KOPT-K1 (cell line): ENCODE results near the gene NPY.
"Not testable (repeated sequence)": the region's sequence is repeated elsewhere in the genome, so short reads cannot be mapped to it uniquely, and the experiment has no call there.

Source experiments
- H3K27ac ChIP-seq: fragments of 200-600 bp; sonication (generic); 2 replicates; pipeline ENCODE4 v1.5.1; 2016; ENCODE audit warnings: antibody characterized with exemption, mild to moderate bottlenecking, low read depth, low read length; ENCODE audit not compliant: poor library complexity, severe bottlenecking
- H3K36me3 ChIP-seq: fragments of 200-600 bp; sonication (generic); 2 replicates; pipeline ENCODE4 v1.5.1; 2017; ENCODE audit warnings: antibody characterized with exemption, mild to moderate bottlenecking, low read length, moderate library complexity; ENCODE audit not compliant: insufficient read depth
- H3K9me3 ChIP-seq: fragments of 200-600 bp; sonication (generic); 2 replicates; pipeline ENCODE4 v1.5.1; 2017; ENCODE audit warnings: antibody characterized with exemption, low read length, mild to moderate bottlenecking; ENCODE audit not compliant: insufficient read depth, poor library complexity, severe bottlenecking

Gene NPY

GRCh38 chr7:24283897-24284698 is at the start of gene NPY:
TSS of gene NPY (plus strand) at chr7:24284190. CDS start at chr7:24285241, 1,051 bp downstream.
- no peaks in the 10 kb centered on the region for H3K36me3 ChIP-seq
- H3K27ac ChIP-seq: no peak within 1 kb of the TSS
- peaks cover 24% of the 10 kb centered on the region for H3K9me3 ChIP-seq

DNA sequence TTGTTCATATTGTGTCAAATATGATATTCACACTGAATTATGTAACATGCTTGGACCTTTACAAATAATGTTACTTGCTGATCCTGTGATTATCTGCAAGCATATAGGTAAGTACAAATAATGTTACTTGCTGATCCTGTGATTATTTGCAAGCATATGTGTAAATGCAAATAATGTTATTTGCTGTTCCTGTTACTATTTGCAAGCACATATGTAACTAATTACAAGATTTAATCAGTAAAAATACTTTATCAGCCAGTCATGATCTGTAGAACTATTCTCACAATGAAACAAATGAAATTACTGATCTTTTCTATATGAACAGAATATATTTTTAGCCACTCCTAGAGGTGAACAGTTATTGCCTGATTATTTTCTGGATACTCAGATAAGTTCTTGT is 44.7 kb upstream of the NPY start:
- Histone ChIP-seq H3K36me3 (no peaks in the 10 kb centered on the region), H3K9me3 (no peaks in the 10 kb centered on the region), H3K27ac (no peak overlapping the region)

- Histone ChIP-seq H3K27ac (no peak overlapping the region), H3K36me3 (no peaks in the 10 kb centered on the region), H3K9me3 (no peaks in the 10 kb centered on the region)
These were observed 42.8 kb upstream of the NPY start for GRCh38 chr7:24241206-24241605.

DNA sequence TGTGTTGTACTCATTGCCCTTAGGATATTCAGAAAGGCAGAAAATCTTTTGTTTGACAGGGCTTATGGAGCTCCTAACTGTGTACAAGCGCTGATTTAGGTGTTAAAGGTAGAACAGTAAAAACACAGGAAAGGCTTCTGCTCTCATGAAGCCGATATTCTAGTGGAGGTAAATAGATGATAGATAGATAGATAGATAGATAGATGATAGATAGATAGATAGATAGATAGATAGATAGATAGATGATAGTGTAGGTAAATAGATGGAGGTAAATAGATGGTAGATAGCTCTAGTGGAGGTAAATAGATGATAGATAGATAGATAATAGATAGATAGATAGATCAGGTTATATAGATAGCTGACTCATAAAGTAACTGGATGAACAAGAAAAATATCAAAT is 39.4 kb upstream of the NPY start:
- H3K36me3 ChIP-seq: no peaks in the 10 kb centered on the region
- no peak overlapping the region for H3K27ac ChIP-seq
- no peaks in the 10 kb centered on the region for H3K9me3 ChIP-seq

GRCh38 chr7:24245362-24245761 is 38.6 kb upstream of the NPY start:
- Histone ChIP-seq H3K9me3 (peaks cover 2% of the 10 kb centered on the region), H3K27ac (no peak overlapping the region), H3K36me3 (no peaks in the 10 kb centered on the region)

- Histone ChIP-seq H3K9me3 (peaks cover 20% of the 10 kb centered on the region), H3K36me3 (no peaks in the 10 kb centered on the region), H3K27ac (no peak overlapping the region)
These were observed 34.7 kb upstream of the NPY start for GRCh38 chr7:24249266-24249665.

DNA sequence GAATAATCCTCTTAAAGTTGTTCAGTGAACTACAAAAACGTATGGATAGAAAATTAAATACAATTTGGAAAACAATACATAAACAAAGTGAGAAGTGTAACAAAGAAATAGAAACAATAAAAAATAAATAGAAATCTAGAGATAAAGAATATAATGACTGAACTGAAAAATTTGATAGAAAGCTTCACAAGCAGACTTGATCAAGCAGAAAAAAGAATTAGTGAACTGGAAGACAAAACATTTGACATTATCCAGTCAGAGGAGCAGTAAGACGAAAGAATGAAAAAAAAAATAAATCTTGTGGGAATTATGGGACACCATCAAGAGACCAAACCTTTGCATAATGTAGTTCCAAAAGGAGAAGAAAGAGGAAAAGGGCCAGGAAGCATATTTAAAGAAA is 32.4 kb upstream of the NPY start:
- Histone ChIP-seq H3K36me3 (no peaks in the 10 kb centered on the region), H3K27ac (no peak overlapping the region), H3K9me3 (peaks cover 20% of the 10 kb centered on the region)

DNA sequence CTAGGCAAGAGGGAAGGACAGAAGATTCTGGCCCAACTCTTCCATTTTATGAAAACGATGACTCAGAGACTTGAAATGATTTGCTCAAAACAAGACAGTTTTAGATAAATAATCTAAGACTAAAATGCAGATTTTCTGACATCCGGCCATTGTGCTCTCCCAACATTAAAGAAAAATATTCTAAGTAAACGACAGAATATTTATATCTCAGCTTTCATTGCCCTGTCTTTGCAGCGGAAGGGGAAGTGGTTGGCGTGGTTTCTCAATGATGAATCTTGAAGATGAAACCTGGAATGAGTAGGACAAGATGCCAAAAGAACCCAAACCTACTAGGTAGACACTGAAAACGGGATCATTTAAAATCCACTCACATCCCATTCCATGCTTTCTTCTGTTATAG is 28.9 kb upstream of the NPY start:
- no peaks in the 10 kb centered on the region for H3K36me3 ChIP-seq
- H3K9me3 ChIP-seq: peaks cover 20% of the 10 kb centered on the region
- no peak overlapping the region for H3K27ac ChIP-seq

- not testable (repeated sequence) for H3K27ac ChIP-seq, H3K36me3 ChIP-seq, H3K9me3 ChIP-seq
These were observed 25.7 kb upstream of the NPY start for GRCh38 chr7:24258324-24258723.

DNA sequence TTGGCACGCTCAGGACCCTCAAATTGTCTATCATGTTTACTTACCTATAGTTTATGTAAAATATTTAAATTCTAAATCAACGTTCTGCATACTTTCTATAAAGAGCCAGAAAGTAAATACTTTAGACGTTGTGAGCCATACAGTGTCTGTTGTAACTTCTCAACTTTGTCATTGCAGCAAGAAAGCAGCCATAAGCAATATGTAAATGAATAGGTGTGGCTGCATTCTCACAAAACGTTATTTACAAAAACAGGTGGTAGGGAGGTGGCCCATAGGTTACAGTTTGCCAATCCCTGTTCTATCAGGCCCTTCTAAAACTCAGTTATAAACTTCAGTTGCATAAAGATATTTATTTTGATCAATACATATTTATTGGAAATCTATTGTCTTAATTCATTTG is 12.1 kb upstream of the NPY start:
- Histone ChIP-seq H3K36me3 (no peaks in the 10 kb centered on the region), H3K27ac (no peak overlapping the region), H3K9me3 (no peaks in the 10 kb centered on the region)

DNA sequence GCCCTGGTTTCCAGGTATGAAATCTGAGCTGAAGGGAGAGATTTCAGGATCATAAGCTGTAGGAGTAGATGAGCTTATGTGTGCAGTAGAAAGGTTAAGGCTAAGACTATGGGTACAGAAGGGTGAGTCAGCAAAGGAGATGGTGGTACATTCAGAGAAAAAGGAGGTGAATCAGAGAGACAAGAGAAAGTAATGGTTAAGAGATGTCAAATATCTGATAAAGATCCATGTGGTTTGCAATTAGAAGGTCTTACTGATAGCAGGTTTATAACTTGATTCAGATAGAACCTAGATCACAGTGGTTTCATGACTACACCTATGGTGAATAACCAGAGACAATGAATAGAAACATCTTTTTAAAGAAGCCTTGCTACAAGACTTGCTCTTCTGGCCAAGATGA is 4.5 kb upstream of the NPY start:
- Histone ChIP-seq H3K27ac (no peak overlapping the region), H3K9me3 (peaks cover 13% of the 10 kb centered on the region), H3K36me3 (no peaks in the 10 kb centered on the region)

- Histone ChIP-seq H3K36me3 (no peaks in the 10 kb centered on the region), H3K27ac (no peak overlapping the region), H3K9me3 (peaks cover 24% of the 10 kb centered on the region)
These were observed 465 bp upstream of the NPY start for GRCh38 chr7:24283554-24283896.

- Histone ChIP-seq H3K36me3 (no peaks in the 10 kb centered on the region), H3K9me3 (peaks cover 24% of the 10 kb centered on the region), H3K27ac (no peak overlapping the region)
These were observed 913 bp downstream of the NPY start for GRCh38 chr7:24284699-24285506.

- H3K27ac ChIP-seq: no peak overlapping the region
- H3K9me3 ChIP-seq: peaks cover 6% of the 10 kb centered on the region
These were observed 6.1 kb downstream of the NPY start for GRCh38 chr7:24290004-24290641.

DNA sequence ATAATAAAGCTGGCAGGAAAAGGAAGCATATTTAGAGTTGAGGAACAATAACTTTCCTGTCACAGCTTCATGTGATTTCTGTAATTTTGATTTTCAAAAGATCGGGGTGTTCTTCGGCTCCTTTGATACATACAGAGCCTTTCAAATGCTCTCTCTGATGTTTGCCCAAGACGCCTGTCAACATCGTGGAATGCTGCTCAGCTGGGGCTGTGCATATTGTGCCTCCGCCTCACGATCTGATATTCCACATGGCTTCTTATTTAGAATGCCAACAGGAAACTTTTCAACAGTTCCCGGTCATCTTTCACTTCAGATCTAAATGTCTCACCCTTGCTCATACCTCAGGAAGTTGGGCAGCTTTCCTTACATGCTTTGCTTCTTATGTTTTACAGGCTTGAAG is 7.3 kb downstream of the NPY start:
- Histone ChIP-seq H3K27ac (no peak overlapping the region), H3K36me3 (no peaks in the 10 kb centered on the region), H3K9me3 (no peaks in the 10 kb centered on the region)

More at GRCh38 chr7:24290004-24290641, 6.1 kb downstream of the NPY start:
- no peaks in the 10 kb centered on the region for H3K36me3 ChIP-seq
